NCI-H2081 treated with DMSO at 0.1 percent for 48 hours (cell line): ENCODE measurements around the gene AP1G2.

Source experiments
- DNase-seq: peaks from one replicate; lab custom pipeline; 2025; lab: John Stamatoyannopoulos, UW

The AP1G2 gene

GRCh38 chr14:23570806-23571483 lies 3.4 kb upstream of the AP1G2 start:
- no peak for DNase-seq

DNA sequence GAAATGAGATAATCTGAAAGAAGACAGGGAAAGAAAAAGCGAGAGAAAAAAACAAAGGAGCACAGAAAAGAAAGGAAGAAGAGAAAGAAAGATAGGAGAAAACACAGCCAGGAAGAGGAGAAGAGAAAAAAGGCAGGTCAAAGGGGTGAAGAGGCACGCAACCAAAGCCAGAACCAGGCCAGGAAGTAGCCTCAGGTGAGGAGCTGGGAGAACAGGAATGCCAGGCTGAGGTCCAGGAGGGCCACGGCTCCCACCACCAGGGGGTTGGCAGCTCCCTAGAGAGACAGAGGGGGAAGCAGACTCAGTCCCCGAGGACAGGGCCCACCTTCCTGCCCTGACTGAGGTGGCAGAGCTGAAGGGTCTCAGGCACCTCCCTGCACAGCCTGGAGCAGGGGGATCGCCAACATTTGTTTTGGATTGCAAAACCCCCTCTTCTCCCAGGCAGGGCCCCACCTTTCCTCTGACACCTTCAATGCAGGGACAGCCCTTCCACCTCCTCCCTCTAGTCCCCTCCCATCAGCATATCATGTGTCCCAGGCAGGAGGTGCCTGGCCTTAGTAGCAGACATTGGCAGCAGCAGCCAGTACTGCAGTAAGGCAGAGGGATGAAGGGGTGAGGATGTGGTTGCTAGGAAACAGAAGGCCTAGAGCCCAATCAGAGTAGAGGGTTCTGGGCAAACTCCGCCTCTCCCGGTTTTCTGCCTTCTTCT lies 2.0 kb upstream of the AP1G2 start:
- DNase-seq: no peak

GRCh38 chr14:23568600-23569331 lies 1.2 kb upstream of the AP1G2 start:
- DNase-seq: no peak

DNA sequence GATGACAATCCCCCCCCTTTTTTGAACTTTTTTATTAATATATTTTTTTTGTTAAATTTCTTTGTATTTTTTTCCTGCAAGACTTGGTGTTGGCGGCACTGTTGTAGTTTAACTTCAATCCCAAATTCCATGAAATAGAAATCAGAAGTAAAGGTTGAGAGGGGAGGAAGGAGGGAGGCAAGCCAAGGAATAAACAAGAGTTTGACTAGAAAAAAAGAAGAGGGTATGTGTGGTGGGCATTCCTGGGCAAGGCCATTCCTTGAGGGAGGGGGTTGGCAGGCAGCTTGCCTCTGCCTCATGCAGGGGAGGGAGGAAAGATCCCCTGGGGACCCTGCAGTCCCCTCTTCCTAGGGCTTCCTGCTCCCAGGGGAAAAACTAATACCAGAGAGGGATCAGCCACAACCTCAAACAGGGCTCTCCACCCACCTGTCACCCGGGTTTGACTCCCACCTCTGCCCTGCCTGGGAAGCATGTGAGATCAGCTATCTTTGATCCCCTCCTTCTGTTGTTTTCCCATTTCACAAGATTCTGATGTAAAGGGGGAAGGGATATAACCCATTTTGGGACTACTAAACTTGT lies 519 bp upstream of the AP1G2 start:
- no peak for DNase-seq

DNA sequence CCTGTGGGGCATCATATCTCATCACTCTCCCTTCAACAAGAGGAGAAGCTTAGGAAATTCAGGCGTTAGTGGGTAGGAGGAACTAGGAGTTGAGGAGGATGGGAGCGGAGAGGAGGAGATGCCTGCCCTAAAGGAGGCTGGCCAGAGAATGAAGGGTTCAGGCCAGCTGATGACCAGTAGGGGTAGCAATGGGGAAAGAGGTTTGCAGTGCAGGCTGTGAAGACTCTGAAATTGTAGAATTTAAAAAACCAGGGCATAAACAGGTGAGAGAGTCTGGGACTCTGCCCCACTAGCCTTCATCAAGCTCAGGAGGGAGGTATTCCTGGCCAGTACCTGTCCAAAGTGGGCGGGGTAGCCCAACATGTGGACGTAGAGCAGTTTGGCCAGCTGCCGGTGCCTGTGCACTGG lies 809 bp downstream of the AP1G2 start:
- DNase-seq: no peak

- no peak for DNase-seq
These were observed 1.3 kb downstream of the AP1G2 start for GRCh38 chr14:23566112-23566777.

DNA sequence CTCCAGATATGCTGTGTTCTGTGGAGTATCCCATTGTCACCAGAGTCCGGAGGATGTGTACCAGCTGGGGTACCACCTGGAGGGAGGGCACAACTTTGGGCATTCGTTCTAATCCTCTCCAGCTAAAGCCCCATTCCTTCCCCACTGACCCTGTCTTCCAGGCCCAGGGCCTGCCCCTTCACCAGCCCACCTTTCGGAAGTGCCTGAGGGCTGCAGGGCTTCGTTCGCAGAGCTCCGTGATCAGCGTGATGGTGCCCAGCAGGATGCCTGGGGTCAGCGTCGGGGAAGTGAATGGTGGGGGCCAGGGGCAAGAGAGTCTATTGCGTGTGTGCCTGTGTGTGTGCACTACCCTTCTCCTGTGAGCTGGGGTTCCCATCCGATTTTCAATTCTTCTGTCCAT lies 2.0 kb downstream of the AP1G2 start:
- no peak for DNase-seq

DNA sequence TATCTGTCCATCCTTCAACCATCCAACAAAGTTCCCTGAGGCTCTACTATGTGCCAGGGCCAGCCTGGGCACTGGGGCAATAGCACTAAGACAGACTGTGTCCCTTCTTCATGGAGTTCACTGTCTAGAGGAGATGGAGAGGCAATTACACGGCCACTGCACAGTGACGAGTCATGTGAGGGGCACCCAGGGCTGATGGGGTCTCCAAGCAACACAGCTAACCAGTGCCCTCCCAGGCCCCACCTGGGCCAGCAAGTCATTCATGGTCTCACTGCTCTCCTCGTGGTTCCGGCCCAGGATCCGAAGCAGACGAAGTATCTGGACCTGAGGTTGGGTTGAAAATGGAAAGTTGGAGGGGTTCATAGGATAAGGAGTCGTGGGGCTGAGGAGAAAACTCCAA lies 2.7 kb downstream of the AP1G2 start:
- no peak for DNase-seq

- no peak for DNase-seq
These were observed 3.3 kb downstream of the AP1G2 start for GRCh38 chr14:23564181-23564812.

- no peak for DNase-seq
These were observed 4.0 kb downstream of the AP1G2 start for GRCh38 chr14:23563473-23564180.

- no peak for DNase-seq
These were observed 4.6 kb downstream of the AP1G2 start for GRCh38 chr14:23562822-23563472.

DNA sequence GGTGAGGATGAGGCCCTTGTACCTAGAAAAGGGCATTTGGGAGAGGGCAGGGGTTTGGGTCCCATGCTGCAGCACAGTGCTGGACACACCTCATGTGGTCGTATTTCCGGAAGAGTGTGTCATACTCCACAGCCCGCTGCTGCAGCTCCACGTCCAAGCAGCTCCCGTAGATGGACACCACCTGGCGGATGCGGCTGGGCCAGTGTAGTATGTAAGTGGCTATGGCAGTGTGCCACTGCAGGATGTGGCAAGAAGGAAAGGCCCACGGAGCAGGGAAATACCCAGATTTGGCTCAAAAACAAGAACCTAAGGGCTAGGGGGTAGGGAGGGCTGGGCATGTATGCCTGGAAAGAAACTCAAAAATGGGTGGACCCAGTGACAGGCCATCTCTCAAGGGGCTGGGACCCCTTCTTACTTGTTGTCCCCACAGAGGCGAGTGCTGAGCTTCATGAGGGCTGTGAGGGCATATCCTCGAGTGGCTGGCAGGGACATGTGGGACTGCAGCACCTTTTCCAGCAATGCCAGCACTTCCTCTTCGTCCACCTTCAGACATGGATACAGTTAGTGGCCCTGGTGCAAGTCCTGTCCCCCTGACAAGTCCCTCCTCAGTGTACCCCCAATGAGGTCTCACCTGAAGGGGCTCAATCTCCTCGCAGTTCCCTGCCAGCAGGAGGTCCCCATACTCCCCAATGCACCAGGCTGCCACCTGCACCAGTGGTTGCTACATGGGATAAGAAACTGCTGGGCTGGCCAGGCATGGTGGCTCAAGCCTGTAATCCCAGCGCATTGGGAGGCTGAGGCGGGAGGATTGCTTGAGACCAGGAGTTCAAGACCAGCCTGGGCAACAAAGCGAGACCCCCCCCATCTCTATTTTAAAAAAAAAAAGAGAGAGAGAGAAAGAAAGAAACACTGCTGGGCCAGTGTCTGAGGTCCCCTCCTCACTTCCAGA lies 5.4 kb downstream of the AP1G2 start:
- no peak for DNase-seq

DNA sequence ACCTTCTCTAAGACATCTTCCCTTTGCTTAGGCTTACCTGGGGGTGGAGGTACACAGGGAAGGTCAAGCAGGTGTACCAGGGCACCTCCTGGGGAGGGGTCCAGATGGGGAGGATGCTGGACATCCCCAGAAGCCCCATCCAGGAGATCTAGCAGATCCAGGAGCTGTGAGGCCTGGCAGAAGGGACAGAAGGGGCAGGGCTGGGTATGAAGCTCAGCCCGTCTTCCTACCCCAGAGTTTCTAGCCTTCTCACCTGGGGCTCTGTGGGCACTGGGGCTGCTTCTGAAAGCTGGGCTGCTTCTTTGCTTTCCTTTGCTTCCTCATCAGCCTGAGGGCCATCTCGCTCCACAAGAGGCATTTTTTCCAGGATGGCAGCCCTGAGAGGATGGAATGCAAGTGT lies 6.3 kb downstream of the AP1G2 start:
- no peak for DNase-seq

DNA sequence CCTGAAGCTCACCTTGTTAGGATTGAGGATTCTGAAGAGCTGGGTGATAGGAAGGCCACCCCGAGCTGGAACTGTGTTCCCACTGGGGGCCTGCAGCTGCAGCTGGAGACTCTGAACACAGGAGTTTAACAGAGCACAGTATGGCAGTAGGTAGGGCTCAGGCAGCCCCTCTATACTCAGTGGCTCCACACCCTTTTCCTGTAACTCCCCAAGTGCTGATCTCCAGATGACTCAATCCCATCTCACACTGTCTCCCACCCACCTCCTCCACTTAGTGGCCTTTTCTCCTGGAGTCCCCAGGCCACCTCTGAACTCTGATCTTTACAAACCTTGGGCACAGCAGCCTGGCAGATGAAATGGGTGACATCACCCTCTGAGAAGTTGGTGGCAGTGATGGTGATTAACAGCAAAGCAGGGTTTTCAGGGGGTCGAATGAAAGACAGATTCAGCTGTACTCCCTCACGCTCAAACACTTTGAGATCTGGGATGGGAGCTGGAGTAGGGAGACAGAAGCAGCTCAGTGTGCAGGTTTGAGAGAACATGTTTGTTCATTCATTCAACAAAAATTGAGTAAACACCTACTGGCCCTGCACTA lies 7.6 kb downstream of the AP1G2 start:
- DNase-seq: no peak

- no peak for DNase-seq
These were observed 8.3 kb downstream of the AP1G2 start for GRCh38 chr14:23559010-23559925.

- DNase-seq: no peak
These were observed 9.1 kb downstream of the AP1G2 start for GRCh38 chr14:23558346-23559009.

DNA sequence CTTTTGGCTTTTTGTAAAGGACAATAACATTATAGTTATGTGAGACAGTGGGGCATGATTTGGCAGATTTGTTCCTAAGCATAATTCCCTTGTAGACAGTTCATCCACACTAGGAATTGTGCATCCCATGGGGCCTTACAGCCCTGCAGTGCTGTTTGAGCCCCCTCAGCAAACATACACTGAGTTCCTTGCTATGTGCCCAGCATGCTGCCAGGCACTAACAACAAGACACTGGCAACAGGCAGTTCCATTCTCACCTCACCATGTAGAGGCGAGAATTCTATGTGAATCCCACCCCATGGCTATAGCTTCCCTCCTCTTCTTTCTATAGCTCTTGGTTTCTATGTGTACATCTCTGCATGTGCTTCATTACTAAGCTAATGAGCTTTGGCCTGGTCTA lies 9.6 kb downstream of the AP1G2 start:
- DNase-seq: no peak
